ENCODE data around the gene FAM78A.

FAM78A gene

DNA sequence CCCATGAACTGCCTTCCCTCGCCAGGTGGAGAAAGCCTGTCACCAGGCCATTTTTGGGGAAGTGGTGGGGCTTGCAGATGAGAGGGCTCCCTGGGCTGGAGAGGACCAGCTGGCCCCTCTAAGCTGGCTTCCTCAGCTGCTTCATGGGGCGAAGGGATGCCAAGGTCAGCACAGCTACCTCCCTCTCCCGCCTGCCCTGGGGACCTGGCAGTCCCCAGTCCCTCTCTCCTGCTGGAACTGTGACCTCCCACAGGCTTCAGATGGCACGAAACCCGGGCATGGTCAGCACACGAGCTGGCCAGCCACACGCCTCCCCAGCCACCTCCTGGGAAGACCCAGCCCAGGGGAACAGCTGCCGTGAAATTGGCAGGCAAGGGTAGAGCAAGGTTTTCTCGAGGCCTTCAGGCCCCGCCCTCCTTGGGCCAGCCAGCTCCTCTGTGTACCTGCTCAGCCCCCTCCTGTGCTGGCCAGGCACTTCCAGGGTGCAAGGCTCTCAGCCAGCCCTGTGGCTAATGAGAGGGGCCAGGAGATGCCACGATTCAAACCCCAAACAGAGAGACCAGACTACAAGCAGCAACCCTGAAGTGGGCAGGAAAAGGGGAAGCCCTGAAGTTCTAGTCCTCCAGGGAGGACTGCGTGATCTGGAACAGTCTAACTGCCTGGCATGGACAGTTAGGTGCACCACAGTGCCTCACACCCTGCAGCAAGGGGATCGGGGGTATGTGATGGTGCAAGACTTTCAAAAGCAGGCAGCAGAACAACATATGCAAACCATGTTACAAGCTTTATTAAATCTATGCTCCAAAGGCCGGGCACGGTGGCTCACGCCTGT is 26.1 kb upstream of the FAM78A start:
- DNase-seq: no peak

DNA sequence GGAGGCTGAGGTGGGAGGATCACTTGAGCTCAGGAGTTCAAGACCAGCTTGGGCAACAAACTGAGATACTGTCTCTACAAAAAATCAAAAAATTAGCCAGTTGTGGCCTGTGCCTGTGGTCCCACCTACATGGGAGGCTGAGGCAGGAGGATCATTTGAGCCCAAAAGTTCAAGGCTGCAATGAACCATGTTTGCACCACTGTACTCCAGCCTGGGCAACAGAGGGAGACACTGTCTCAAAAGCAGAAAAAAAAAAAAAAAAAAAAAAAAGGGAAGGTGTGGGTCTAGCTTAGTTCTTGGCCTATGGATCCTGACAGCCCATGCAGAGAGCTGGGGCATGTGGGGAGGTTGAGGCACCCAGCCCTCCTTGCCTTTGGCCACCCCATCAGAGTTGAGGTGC is 24.1 kb upstream of the FAM78A start:
- no peak for DNase-seq

DNA sequence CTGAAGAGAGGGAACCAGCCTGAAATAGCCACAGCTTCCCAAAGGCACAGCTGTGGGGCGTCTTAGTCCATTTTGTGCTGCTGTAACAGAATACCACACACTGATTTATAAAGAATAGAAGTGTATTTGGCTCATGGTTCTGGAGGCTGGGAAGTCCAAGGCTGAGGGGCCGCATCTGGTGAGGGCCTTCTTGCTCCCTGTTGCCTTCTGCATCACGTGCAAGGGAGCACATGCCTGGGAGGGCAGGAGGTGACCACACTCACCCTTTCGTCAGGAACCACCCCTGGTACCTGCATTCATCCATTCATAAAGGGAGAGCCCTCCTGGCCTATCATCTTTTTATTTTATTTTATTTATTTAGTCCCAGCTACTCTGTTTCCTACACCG is 23.6 kb upstream of the FAM78A start:
- DNase-seq: no peak

DNA sequence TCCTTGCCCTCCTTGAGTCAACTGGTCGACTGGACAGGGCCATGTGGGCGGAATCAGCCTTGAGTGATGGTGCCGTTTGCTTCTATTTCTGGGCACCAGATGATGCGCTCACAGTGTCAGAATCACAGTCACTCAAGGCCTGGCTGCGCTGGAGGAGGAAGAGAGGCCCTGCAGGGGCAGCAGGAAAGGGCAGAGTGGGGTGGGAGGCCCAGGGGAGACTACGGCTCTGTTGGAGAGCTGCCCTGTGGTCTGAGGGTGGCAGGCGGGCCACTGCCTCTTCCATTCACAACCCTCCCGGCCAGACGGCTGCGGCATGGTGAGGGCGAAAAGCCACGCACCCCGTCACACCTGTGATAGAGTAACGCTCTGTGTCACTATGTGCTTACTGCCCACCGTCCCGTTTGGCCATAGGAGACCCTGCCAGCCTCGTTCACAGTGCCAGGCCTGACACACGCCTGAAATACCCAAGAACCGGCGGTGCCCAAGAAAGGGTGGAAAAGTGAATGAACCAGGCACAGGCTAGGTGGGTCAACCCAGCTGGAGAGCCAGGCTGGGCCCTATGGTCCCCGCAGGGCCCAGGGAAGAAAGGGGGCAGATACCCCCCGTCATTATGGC is 23.1 kb upstream of the FAM78A start:
- no peak for DNase-seq

DNA sequence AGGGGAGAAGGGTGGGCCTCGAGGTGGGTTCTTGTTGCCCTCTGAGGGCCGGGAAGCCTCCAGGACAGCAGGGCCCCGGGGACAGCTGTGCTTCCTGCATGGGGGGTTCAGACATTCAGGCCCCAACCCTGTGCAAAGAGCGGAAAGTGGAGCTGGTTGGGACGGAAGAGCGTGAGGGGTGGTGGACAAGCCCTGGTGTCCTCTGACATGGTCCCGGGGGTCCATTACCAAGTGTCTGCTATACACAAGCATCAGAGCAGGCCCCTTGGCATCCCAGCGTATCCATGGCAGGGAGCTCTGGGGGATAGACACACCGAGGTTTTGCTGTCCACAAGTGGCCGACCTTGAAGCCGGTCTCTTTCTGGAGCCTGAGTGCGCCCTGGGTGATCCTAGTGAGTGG is 22.5 kb upstream of the FAM78A start:
- no peak for DNase-seq

DNA sequence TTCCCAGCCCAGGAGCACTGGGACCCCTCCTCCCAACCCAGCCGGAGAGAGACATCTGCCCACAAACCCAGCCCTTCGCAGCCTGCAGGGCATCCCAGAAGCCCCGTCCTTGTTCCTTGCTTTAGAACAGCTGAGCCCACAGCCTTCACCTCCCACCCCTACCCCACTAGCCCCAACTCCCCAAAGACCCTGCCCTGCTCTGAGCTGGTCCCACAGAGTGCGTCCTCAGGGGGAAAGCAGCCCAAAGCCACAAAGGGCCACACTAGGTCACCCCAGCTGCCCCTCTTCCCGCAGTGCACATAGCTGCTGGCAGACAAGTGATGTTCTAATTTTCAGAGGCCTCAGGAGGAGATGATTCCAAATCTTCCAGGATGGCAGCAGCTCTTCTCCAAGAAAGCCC is 22.0 kb upstream of the FAM78A start:
- DNase-seq: no peak

DNA sequence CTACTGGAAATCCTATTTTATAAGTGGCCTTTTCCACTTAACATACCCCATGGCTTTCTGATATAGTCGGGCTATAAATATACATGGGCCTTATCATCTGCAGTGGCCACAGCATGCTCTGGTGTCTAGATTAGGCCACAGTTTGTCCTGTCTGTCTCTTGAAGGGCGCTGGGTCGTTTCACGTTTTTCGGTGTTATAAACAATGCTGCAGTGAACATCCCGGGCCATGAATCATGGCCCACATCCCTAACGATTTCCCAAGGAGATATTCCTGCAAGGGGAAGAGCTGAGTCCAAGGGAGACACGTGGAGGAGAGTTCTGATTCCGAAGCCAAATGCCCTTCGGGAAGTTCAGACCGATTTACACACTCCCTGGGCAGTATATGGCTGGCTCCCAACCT is 21.6 kb upstream of the FAM78A start:
- no peak for DNase-seq

DNA sequence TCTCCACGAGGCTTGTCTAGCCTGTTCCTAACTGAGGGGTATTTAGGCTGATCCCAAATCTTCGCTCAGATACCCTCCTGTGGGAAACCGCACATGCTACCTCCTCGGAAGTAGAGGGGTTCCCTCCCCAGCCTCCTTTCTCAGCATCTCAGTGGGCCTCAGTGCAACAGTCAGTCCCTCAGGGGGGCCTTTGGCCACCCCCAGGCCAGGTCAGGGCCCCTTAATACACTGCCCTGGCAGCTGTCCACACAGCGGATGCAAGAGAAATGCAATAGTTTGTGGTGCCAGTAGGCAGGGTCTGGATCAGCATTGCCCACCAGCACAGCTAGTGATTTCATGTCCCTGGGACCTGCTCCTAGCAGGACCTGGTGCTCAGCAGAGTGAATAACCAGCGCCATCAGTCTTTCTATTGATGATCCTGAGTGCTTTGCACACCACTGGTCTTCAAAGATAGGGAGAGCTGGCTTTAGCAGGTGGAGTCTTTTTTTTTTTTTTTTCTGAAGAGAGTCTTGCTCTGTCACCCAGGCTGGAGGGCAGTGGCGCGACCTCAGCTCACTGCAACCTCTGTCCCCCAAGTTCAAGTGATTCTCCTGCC is 20.7 kb upstream of the FAM78A start:
- DNase-seq: no peak

DNA sequence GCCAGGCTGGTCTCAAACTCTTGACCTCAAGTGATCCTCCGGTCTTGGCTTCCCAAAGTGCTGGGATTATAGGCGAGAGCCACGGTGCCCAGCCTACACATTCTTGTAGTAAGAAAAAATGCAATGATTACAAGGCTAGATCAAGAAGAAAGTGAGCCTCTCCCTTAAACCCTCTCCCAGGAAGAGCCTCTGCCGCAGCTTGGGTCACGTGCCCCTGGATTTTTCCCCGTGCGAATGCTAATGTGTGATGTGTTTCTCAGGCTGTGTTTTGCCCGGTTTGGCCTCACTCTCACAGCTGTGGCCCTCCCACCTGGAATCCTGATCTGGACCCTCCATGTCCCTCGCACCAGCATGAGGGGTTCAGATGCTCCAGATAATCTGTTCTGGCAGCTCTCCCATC is 20.1 kb upstream of the FAM78A start:
- no peak for DNase-seq

DNA sequence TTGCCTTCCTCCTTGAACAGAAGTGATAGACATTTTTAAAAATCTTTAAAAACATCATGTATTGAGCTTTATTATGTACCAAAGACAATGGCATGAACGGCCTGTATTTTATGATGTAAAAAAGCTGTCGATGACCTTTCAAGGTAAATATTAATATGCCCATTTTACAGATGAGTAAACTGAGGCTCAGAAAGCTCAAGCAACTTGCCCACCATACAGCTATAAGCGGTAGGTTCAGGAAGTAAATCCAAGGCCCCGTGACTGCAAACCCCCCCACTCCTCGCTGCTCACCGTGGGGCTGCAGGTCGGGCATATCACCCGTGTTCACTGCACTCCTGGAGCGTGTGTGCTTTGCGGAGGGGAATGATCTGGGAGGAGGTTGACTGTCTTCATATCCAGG is 16.6 kb upstream of the FAM78A start:
- no peak for DNase-seq

DNA sequence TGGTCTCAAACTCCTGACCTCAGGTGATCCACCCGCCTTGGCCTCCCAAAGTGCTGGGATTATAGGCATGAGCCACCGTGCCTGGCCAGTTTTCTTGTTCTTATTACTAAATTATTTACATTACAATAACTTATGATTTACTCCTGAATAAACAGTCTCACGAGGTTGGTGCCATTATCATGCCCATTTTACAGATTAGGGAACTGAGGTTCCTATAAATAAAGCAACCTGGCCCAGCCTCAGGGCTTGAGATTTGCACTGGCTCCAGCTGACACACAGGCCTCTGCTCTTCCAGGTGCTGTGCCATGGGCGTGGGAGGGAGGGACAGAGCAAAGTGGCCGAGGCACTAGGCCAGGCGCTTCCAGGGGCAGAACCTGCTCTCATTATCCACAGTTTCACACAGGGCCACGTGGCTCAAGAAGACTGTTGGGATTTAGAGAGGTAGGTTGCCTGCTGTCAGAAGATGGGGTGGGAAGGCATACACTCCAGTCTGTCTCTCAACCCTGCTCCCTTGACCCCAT is 15.5 kb upstream of the FAM78A start:
- DNase-seq: no peak

DNA sequence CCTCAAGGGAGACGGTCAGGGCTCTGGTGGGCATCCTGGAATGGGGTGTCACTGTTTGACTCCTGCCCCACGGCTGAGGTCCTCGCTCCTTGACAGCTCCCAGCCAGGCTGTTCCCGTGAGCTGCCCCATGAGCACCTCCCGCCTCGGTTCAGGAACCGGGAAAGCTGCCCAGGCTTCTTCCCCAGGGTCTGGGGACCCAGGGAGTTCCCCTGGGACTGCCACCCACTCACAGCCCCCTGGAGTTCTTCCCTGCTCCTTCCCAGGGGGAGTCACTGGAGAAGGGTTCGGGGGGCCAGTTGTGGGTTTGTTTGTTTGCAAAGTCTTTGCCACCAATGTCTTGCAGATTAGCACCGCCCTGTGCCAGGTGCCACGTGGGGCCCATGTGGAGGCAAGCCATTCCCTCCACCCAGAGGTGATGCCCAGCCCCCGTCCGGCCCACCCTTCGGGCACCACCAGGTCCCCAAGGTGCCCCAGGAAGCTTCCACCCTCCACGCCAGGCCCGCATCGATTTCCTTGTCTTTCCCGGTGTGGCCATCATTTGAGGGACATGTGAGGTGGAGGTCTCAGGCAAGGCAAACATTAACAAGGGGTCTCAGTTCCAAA is 14.6 kb upstream of the FAM78A start:
- no peak for DNase-seq

DNA sequence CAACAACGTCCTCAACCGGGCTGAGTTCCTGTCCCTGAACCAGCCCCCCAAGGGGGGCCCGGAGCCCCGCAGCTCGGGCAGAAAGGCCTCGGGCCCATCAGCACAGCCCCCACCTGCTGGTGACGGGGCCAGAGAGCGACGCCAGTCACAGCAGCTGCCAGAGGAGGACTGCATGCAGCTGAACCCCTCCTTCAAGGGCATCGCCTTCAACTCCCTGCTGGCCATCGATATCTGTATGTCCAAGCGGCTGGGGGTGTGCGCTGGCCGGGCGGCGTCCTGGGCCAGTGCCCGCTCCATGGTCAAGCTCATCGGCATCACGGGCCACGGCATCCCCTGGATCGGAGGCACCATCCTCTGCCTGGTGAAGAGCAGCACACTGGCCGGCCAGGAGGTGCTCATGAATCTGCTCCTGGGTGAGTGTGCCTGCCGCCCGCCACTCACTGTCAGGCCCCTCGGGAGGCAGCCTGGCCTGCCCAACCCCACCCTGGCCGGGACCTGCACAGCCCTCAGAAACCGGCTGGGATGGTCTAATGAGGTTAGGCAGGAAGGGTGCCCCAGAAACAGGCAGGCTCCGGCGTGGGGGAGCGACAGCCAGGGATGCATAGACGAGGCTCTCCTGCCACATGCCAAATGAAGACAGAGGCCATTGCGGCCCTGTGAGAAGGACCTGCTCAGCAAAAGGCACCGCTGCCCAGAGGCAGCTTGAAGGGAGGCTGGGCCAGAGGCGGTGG is 13.9 kb upstream of the FAM78A start:
- DNase-seq: no peak

DNA sequence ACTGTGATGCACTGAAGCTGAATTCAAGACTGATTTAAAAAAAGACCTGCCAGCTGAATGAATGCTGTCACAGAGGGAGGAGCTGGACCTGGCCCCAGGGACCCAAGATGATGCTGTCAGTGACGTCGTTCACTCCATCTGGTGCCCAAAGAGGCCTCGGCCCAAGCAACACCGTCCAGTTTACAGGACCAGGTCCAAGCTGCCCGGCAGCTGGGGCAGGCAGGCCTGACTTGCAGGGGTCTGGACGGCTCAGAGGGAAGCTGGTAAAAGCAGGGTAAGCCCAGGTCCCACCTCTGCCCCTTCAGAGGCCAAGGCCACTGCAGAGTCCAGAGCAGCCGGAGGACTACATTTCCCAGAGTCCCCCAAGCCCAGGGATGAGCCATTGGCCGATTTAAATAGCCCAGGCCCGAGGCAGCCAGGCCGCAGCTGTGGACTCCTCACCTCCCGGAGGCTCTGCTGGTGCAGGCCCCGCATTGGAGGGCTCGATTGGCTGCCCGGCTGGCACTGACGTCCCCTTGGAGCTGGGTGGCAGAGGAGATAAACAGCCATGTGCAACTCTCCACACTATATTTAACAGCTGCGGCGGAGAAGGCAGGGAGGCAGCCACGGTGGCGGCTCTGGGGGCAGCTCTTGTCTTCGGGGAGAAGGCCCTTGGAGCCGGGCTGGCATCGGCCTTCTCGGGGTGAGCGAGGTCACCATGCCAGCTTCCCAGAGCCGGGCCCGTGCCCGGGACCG is 13.2 kb upstream of the FAM78A start, which contains the start of gene PLPP7:
Gene PLPP7, plus strand, starts transcription at position 423 of the 735 bp plus-strand sequence. Its CDS starts 275 bp downstream, at position 698.
- no peak for DNase-seq

DNA sequence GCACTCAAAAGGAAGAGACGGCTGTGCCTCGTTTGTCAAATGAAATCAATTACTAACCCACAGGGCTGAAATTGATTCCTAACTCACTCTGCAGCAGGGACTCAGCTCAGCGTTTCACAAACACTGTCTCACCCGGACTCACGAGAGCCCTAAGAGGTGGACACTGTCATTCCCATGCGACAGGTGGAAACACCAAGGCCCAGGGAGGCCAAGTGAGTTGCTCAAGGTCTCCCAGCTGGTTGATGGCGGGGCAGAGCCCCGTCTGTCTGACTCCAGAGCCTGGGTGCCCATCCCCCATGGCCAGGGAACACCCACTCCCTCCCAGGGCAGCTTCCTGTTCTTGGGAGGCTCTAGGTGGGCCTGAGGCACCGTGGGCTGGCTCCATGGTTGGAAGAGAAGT is 11.9 kb upstream of the FAM78A start:
- no peak for DNase-seq

DNA sequence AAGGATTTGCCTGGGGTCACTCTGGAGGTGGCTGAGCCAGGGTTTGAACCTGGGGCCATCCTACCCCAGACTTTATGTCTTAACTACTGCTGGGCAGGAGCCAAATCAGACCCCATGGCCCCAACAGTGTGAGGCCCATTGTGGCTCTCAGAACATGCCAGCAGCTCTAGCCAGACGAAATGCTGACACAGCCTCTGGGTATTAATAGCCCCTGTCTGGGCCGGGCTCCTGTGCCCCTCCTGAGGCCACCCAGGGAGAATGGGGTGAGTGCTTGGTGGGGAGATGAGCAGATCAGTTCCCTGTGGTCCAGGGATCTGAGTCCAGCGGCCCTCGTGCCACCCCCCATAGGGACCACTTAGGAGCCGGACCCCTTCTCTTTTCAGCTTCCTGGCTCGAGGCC is 11.0 kb upstream of the FAM78A start:
- DNase-seq: no peak

DNA sequence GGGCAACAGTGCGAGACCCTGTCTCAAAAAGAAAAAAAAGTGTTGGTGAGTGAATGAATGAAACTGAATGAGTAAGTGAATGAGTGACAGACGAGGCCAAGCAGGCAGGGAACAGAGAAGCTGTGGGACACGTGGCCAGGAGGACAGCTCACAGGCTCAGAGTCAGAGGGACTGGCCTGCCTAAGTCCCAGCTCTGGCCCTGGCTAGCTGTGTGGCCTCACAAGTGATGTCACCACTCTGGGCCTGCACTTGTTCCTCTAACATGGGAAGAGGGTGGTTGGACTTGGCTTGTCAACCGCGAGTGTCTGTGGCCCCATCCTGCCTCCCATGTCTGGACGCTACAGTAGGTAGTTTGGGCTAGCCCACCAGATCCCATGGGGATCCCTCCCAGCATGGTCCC is 8.5 kb upstream of the FAM78A start:
- DNase-seq: no peak

DNA sequence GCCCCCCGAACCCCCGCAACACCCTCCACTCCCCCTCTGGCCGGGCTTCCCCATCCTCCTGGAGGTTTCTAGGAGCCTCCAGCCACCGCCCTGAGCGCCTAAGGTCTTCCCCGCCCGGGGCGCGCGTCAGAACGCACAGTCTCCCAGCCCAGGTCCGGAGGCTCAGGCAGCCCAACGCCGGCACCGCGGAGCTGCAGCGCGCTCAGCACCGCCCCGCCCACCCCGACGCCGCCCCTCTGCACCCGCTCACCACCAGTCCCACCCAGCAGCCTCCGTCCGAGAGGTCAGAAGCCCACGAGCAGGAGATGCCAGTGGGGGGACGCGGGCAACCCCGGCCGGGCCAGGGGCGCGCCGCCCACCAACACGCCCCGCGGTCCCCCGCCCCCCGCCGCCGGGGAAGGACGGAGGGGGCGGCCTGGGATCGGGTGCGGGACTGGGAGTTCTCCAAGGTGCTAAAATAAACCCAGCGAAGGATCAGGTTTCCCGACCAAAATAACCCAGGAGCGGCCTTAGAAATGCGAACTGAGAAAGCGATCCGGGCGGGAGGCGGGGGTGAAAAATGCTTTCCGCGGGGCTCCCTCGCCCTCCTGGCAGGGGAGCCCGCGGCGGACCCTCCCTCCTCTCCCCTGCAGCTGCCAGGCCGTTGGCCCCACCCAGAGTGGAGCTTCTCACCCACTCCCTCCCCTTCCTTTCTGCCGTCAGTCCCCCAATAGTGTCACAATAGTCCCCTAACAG is 6.5 kb upstream of the FAM78A start:
- no peak for DNase-seq

DNA sequence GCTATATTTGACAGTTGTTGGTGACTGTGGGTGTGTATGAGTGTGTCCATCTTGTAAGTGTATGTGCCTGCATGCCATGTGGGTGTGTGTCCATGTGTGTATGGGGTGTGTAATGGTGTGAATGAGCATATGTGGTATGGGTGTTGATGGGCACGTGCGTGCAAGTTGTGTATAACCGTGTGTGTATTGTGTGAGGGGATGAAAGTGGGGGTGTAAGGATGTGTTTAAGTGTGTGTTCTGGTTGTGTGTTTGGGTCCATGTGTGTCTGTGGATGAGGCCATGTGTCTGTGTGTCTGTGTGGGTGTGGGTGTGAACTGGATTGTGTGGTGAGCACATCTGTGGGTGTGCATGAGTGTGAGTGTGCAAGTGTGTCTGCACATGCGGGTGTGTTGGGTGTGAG is 5.9 kb upstream of the FAM78A start:
- no peak for DNase-seq

DNA sequence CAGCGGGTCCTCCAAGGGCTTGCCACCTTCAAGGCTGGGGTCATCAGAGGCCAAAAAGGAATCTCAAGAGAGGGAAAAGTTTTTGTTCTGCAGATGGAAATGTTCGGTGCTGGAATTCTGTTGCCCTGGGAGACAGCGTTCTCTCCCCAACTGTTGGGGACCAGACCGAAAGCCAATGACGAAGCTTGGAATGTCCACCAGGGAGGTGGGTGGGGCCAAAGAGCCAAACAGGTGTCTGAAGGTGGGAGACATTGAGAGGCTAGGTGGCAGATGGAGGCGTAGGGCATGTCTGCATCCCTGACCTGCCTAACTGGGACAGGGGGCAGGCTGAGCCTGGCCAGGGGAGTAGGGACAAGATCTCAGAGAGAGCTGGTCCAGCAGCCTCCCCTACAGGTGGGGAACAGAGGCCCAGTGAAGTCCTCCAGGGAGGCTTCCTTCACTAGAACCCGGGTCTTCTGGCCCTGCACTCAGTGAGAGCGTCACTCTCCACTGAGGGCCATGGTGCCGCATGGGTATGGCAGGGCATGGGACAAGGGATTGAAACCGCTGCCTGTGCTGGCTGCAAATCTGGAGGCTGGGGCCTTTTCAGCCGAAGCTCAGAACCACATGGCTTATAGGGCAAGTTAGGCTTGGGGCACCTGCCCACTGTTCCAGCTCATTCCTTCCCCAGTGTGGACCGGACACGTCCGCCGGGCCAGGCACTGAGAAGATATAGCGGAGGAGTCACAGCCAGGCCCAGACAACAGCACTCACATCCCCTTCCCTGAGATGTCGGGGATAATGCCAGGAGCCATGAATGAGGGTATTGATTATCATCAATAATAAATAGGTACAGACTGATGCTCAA is 5.0 kb upstream of the FAM78A start:
- no peak for DNase-seq

DNA sequence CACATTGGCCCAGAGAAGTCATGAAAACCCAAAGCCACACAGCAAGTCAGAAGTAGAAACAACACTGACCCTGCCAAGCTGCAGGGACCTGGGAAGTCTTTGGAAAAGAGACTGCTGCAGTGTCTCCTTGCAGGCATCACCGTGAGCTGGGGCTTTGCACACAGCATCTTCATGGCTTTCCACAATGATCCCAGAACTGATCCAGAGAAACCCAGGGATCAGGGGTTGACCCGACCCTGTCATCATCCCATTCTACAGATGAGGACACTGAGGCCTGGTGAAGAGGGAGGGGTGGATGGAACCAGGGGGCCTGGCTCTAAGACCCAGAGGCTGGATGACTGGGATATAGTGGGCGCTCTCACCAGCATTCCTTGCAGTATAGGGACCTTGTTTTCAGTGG is 4.3 kb upstream of the FAM78A start:
- no peak for DNase-seq
